ENCODE data around the gene ZNF423. TPM values are rescaled to one million over a fixed set of nuclear protein-coding genes. Genes with fewer than 3 reads are reported as not detected.
"Not testable (repeated sequence)": the region's sequence is repeated elsewhere in the genome, so short reads cannot be mapped to it uniquely, and the experiment has no call there.

ZNF423 gene
- total and polyA plus RNA-seq, 10 donors = 0.36 to 7.0 (median 3.7) TPM

DNA sequence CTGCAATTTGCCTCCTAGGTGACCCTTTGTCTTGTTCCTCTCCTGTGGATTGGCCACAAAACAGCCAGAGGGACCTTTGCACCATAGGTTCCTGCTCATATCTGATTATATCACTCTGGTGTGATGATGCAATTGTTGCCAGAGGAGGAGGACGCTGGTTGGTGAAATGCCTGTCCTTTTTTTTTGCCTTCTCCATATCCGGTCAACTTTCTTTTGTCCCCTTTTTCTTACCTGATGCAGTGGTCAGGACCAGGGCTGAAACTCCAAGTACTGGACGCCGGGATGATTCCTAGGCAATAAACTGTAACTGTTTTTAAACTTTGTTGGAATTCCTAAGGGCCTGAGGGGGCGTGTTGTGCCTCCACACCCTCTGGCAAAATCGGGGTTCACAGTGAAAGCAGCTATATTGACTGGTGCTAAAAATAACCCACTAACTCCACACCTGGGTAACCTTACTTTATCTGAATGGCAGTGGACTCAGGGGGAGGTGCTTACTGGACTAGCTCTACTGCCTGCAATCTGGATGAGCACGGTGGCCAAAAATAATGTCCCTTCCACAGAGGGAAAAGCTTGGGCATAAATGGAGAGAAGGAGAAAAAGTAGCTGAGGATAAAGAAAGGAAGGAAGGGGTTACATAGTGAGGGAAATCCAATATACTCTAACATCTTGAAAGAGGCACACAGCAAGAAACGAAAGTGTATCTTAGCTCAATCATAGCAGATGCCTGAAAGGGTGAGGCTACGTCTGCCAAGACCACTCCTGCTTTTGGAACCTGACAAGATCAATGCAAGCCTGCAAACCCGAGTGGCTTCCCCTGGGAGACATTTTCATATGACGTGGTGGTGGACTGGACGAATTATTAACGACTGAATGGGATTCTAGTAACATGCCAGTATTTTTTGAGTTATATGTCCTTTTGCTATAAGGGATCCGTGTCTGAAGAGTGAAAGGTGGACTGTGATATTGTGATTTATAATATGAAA is 28.4 kb upstream of the ZNF423 start:
- no peak for DNase-seq
- Histone ChIP-seq H3K4me1 (no peaks in the 10 kb centered on the region), H3K27ac (no peak overlapping the region), H3K4me3 (no peak overlapping the region), H3K36me3 (no peaks in the 10 kb centered on the region), H3K27me3 (replicated peaks in 1 of 7) (peaks cover 0 to 18% (median 0%) of the 10 kb centered on the region in 7 donors), H3K9me3 (no peaks in the 10 kb centered on the region)
- WGBS, 5 donors = 67 to 79% (median 73%) methylated on average over 14 of the region's 14 CpGs
- TF ChIP-seq POLR2AphosphoS5 (IDR thresholded peaks at IDR 0.05) (no peak), POLR2A (IDR thresholded peaks at IDR 0.05) (no peak)
- TF ChIP-seq, protein P1, sequence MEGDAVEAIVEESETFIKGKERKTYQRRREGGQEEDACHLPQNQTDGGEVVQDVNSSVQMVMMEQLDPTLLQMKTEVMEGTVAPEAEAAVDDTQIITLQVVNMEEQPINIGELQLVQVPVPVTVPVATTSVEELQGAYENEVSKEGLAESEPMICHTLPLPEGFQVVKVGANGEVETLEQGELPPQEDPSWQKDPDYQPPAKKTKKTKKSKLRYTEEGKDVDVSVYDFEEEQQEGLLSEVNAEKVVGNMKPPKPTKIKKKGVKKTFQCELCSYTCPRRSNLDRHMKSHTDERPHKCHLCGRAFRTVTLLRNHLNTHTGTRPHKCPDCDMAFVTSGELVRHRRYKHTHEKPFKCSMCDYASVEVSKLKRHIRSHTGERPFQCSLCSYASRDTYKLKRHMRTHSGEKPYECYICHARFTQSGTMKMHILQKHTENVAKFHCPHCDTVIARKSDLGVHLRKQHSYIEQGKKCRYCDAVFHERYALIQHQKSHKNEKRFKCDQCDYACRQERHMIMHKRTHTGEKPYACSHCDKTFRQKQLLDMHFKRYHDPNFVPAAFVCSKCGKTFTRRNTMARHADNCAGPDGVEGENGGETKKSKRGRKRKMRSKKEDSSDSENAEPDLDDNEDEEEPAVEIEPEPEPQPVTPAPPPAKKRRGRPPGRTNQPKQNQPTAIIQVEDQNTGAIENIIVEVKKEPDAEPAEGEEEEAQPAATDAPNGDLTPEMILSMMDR (IDR thresholded peaks at IDR 0.05 in 8 of 11, conservative IDR thresholded peaks at IDR 0.05 in 3 of 11) = no peak
- intact Hi-C loops (cut with DNase I; ENCODE audit: low total_unique reads) = no loop called here

DNA sequence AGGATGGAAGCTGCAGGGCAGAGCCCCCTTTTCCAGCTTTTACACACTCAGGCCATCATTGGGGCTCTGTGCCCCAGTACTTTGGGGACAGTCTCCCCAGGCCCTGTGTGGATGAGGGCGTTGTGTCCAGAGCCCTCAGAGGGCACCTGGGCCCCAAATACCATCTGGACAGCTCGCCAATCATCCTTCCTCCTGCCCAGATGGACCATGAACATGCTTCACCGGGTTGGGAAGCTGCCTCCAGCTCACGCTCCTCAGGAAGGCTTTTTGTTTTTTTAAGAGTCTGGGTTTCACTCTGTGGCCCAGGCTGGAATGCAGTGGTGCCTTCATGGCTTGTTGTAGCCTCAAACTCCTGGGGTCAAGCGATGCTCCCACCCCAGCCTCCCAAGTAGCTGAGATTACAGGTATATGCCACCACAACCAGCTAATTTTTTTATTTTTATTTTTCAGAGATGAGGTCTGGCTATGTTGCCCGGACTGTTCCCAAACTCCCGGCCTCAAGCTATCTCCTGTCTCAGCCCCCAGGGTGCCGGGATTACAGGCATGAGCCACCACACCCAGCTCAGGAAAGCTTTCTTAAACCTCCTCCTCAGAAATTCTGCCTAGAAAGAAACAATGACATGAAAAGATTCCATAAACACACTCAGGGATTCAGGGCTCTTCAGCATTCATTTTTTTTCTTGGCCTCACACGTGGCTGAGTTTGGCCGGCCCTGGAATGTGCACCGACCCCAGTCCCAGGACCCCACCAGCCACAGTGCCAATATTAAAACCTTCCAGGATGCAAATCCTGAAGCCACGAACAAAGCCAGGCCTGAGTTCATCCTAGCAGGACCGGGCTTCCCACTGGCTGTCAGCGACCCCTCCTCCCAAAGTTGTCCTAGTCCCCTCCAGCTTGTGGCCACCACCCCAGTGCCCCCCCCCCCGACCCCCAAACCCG is 27.4 kb upstream of the ZNF423 start:
- H3K27ac ChIP-seq = no peak overlapping the region
- no peaks in the 10 kb centered on the region for H3K36me3 ChIP-seq
- DNase-seq = no peak
- TF ChIP-seq POLR2AphosphoS5 (IDR thresholded peaks at IDR 0.05) = no peak
- TF ChIP-seq, protein P1 (IDR thresholded peaks at IDR 0.05 in 8 of 11, conservative IDR thresholded peaks at IDR 0.05 in 3 of 11) = no peak
- TF ChIP-seq POLR2A (IDR thresholded peaks at IDR 0.05) = no peak
- intact Hi-C loops (cut with DNase I; ENCODE audit: low total_unique reads) = no loop called here
- H3K4me3 ChIP-seq = no peak overlapping the region
- H3K27me3 ChIP-seq (replicated peaks in 1 of 7) = peaks cover 0 to 20% (median 0%) of the 10 kb centered on the region in 7 donors
- H3K4me1 ChIP-seq = no peaks in the 10 kb centered on the region
- WGBS, 5 donors = 64 to 78% (median 73%) methylated on average over 15 to 16 of the region's 16 CpGs
- no peaks in the 10 kb centered on the region for H3K9me3 ChIP-seq

DNA sequence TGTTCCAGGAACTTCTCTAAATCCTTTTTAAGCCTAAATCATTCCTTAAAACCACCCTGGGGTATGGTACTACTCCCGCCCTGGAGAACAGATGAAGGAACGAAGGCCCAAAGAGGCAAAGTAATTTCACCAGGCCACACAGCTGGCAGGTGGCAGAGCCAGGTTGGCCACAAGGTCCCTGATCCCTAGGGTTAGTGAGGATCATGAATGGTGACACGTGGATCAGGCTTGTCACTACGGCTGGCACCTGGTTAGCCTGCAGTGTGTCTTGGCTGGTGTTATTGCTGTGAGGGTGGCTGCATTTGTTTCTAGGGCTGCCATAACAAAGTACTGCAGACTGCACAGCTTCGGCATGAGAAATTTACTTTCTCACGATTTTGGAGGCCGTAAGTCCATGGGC is 26.0 kb upstream of the ZNF423 start:
- intact Hi-C loops (cut with DNase I; ENCODE audit: low total_unique reads) = no loop called here
- no peaks in the 10 kb centered on the region for H3K36me3 ChIP-seq
- H3K4me1 ChIP-seq = peaks cover 0 to 4% (median under 1%) of the 10 kb centered on the region in 6 donors
- TF ChIP-seq, protein P1 (IDR thresholded peaks at IDR 0.05 in 8 of 11, conservative IDR thresholded peaks at IDR 0.05 in 3 of 11) = no peak
- TF ChIP-seq POLR2A (IDR thresholded peaks at IDR 0.05) = no peak
- peaks cover 0 to 34% (median 5%) of the 10 kb centered on the region in 7 donors for H3K27me3 ChIP-seq (replicated peaks in 1 of 7)
- WGBS, 5 donors = 74 to 94% (median 81%) methylated on average over 7 of the region's 7 CpGs
- no peak for DNase-seq
- no peaks in the 10 kb centered on the region for H3K9me3 ChIP-seq
- no peak overlapping the region for H3K4me3 ChIP-seq
- no peak overlapping the region for H3K27ac ChIP-seq

DNA sequence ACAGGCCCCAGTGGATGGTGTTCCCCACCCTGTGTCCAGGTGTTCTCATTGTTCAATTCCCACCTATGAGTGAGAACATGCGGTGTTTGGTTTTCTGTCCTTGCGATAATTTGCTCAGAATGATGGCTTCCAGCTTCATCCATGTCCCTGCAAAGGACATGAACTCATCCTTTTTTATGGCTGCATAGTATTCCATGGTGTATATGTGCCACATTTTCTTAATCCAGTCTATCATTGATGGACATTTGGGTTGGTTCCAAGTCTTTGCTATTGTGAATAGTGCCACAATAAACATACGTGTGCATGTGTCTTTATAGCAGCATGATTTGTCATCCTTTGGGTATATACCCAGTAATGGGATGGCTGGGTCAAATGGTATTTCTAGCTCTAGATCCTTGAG is 22.6 kb upstream of the ZNF423 start:
- intact Hi-C loops (cut with DNase I; ENCODE audit: low total_unique reads); DNase-seq; H3K27ac ChIP-seq; H3K36me3 ChIP-seq; H3K4me3 ChIP-seq; H3K9me3 ChIP-seq: not testable (repeated sequence)
- H3K4me1 ChIP-seq = peaks cover 0 to 15% (median 8%) of the 10 kb centered on the region in 6 donors
- H3K27me3 ChIP-seq (replicated peaks in 1 of 7) = peaks cover 0 to 44% (median 13%) of the 10 kb centered on the region in 7 donors
- 84 to 97% (median 92%) methylated on average over 3 of the region's 3 CpGs for WGBS, 5 donors
